Hematopoietic multipotent progenitor cell (in vitro differentiated cells): ENCODE data around the gene TAX1BP1. TPM values are rescaled to one million over a fixed set of nuclear protein-coding genes. Genes with fewer than 3 reads are reported as not detected.
"Not testable (repeated sequence)": the region's sequence is repeated elsewhere in the genome, so short reads cannot be mapped to it uniquely, and the experiment has no call there.

Source experiments
- DNase-seq, 3 donors: peaks; one replicate each; pipeline ENCODE4 v3.0.0-alpha.2; 2011 to 2015; ENCODE audit warnings: low read depth in 2 of 3, low spot score in 2 of 3
- total RNA-seq: library from RNA; depleted of rRNA; stranded (reverse); fragments of >200 nt; gene quantifications from one replicate; pipeline ENCODE4 v1.2.3, GENCODE V29; 2012

Gene TAX1BP1
- total RNA-seq, 1 donor: 52.5 TPM

- no peak for DNase-seq
These were observed 100.9 kb downstream of the TAX1BP1 start for GRCh38 chr7:27840760-27841364.

GRCh38 chr7:27842094-27842692, 102.2 kb downstream of the TAX1BP1 start:
- no peak for DNase-seq

GRCh38 chr7:27842851-27843250, 102.9 kb downstream of the TAX1BP1 start:
- DNase-seq: no peak

- DNase-seq: no peak
These were observed 103.8 kb downstream of the TAX1BP1 start for GRCh38 chr7:27843584-27844305.

DNA sequence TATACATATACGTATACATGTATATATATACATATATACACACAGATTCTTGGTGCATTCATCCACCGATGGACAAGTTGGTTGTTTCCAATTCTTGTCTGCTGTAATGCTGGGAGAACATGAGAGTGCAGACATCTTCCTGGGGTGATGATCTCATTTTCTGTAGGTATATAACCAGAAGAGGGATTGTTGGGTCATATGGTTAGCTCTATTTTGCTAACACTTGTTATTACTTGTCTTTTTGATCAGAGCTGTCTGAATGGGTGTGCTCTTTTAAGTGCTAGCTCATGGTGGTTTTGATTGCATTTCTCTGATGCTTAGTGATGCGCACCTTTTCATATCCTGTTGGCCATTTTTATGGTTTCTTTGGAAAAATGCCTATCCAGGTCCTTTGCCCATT, 106.4 kb downstream of the TAX1BP1 start:
- DNase-seq: no peak

DNA sequence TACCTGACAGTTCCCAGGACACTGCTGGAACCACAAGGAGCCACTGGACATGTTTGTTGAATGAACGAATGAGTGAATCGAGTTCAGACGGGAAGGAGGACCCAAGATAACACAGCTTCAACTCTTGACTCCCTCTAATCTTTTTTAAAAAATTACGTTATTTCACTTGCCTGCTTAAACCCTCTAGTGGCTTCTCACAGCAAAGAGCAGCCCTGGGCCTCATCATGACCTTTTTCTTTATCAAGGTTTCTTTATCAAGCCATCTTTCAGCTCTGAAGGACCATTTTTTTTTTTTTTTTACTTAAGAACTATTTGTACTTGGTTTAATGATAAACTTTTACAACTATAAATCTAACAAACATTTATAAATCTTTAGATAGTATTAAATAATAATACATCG, 110.6 kb downstream of the TAX1BP1 start:
- DNase-seq: no peak

DNA sequence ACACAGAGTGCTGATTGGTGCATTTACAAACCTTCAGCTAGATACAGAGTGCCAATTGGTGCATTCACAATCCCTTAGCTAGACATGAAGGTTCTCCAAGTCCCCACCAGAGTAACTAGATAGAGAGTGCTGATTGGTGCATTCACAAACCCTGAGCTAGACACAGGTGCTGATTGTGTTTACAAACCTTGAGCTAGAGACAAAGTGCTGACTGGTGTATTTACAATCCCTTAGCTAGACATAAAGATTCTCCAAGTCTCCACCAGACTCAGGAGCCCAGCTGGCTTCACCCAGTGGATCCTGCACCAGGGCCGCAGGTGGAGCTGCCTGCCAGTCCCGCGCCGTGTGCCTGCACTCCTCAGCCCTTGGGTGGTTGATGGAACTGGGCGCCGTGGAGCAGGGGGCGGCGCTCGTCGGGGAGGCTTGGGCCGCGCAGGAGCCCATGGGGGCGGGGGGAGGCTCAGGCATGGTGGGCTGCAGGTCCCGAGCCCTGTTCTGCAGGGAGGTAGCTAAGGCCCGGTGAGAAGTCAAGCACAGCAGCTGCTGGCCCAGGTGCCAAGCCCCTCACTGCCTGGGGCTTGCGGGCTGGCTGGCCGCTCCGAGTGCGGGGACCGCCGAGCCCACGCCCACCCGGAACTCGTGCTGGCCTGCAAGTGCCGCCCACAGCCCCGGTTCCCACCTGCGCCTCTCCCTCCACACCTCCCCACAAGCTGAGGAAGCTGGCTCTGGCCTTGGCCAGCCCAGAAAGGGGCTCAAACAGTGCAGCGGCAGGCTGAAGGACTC, 116.9 kb downstream of the TAX1BP1 start:
- DNase-seq: not testable (repeated sequence)

- no peak for DNase-seq
These were observed 120.8 kb downstream of the TAX1BP1 start for GRCh38 chr7:27860800-27861199.

GRCh38 chr7:27861747-27862146, 121.8 kb downstream of the TAX1BP1 start:
- no peak for DNase-seq

DNA sequence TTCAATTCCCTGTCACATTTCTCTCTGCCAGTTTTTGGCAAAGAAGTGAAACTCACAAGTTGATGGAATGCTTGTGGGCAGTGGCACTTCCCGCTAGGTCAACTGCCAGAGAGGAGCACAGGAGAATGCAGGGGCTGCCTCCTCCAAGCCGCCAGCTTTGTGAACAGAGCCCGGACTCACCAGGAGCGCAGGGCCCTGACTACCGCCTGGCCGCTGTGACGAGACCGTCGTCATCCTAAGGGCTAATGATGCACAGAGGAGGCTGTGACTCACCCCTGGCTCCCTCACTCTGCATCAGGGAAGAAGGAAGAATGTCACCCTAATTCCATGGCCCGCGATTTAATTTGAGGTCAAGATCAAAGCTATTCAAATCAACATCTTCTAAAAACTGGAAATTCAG, 123.9 kb downstream of the TAX1BP1 start:
- DNase-seq: no peak

DNA sequence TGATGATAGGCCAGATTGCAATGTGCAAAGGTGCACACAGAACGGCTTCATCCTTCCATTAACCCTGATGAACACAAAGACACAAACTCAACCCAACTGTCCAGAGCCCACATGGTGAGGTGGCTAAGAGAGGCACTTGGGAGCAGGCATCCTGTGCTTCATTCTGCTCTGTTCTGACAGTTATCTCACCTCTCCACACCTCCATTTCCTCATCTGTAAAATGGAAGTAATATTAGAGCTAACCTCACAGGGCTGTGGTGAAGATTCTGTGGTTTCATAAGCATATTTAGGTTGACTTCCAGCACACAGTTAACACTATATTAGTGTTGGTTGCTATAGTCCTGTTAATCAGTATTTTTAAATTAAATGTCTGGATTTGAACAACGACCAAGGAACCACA, 126.3 kb downstream of the TAX1BP1 start:
- no peak for DNase-seq

GRCh38 chr7:27866828-27867672, 127.1 kb downstream of the TAX1BP1 start:
- DNase-seq: no peak

- no peak for DNase-seq
These were observed 128.2 kb downstream of the TAX1BP1 start for GRCh38 chr7:27868131-27868550.

GRCh38 chr7:27869056-27869455, 129.1 kb downstream of the TAX1BP1 start:
- DNase-seq: peak in 2 of 3 donors; percentile 4 to 32

GRCh38 chr7:27870595-27870994, 130.6 kb downstream of the TAX1BP1 start:
- DNase-seq: no peak

- DNase-seq: no peak
These were observed 131.1 kb downstream of the TAX1BP1 start for GRCh38 chr7:27871086-27871485.

GRCh38 chr7:27871866-27872265, 131.9 kb downstream of the TAX1BP1 start:
- DNase-seq: no peak

DNA sequence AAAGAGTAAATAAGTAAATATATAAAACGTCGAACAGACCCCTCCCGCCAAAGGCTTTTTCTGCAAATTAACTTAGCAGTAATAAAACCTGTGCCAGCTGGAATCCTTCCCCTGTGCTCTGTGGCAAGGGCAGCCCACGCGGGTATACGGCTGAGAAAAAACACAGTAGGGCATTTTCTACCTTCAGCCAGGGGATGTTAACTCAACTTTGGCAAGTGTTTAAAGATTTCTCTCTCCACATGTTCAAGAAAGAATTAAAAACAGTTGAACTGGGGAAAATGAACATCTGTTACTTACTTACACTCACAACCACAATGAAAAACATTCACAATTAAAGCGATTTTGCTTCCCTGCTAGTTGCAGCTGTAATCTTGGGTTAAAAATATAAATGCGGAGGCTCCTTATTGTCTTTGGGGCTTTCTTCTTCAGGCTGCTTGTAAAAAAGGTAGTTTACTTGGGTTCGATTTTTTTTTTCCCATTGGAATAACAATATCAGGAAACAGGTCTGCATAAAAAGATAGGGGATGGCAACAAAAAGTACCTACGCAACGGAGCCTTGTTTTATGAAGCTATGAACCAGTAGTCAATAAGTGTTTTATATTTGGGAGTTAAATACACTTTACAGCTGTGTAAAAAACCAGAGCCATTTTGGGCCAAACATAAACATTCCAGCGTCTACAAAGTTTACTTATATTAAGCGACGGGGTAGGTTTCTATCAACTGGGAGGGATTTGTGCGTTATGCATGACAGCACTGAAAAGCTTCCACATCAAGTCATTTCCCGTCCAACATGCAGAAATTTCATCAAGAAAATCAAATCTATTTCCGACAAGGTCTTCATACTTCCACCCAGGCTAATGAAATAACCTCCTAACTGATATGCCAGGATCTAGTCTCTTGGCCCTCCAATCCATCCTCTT, 132.7 kb downstream of the TAX1BP1 start:
- no peak for DNase-seq
